ENCODE results near the gene ELK4.

DNA sequence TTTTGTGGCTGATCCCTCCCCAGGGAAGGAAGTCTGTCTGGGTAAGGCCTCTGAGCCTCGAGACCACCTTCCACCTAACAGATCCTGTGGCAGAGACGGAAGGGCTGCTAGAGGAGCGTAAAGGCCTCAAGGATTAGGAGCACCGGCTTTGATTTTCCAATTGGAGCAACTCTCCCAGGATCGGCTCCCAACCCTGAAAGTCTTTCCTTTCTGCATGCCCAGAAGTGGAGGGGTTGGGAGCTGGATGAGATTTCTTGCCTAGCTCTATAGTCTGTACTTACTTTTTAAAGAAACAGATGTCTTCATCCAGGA lies 41.4 kb downstream of the ELK4 start:
- TF ChIP-seq CTCF (IDR thresholded peaks at IDR 0.05; ENCODE audit: insufficient read depth, low read length) (no peak), POLR2AphosphoS5 (IDR thresholded peaks at IDR 0.05; ENCODE audit: low read depth) (no peak), GABPA (IDR thresholded peaks at IDR 0.05; ENCODE audit: low read depth) (no peak), SPI1 (IDR thresholded peaks at IDR 0.05; ENCODE audit: borderline replicate concordance, low read depth) (no peak)
- TF ChIP-seq, protein P1, sequence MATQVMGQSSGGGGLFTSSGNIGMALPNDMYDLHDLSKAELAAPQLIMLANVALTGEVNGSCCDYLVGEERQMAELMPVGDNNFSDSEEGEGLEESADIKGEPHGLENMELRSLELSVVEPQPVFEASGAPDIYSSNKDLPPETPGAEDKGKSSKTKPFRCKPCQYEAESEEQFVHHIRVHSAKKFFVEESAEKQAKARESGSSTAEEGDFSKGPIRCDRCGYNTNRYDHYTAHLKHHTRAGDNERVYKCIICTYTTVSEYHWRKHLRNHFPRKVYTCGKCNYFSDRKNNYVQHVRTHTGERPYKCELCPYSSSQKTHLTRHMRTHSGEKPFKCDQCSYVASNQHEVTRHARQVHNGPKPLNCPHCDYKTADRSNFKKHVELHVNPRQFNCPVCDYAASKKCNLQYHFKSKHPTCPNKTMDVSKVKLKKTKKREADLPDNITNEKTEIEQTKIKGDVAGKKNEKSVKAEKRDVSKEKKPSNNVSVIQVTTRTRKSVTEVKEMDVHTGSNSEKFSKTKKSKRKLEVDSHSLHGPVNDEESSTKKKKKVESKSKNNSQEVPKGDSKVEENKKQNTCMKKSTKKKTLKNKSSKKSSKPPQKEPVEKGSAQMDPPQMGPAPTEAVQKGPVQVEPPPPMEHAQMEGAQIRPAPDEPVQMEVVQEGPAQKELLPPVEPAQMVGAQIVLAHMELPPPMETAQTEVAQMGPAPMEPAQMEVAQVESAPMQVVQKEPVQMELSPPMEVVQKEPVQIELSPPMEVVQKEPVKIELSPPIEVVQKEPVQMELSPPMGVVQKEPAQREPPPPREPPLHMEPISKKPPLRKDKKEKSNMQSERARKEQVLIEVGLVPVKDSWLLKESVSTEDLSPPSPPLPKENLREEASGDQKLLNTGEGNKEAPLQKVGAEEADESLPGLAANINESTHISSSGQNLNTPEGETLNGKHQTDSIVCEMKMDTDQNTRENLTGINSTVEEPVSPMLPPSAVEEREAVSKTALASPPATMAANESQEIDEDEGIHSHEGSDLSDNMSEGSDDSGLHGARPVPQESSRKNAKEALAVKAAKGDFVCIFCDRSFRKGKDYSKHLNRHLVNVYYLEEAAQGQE (IDR thresholded peaks at IDR 0.05; ENCODE audit: insufficient replicate concordance, low read depth), result no peak

Measured in HL-60 (cell line).